Measurements from ENCODE around the gene RHBDL1. TPM values are rescaled to one million over a fixed set of nuclear protein-coding genes. Genes with fewer than 3 reads are reported as not detected.

The RHBDL1 gene
- total RNA-seq, 1 experiment from 2014 or later, result 1.4 TPM

Other genes with a start within 250 kb of the RHBDL1 start
- gene CAPN15, start 148.0 kb upstream of the RHBDL1 start, total RNA-seq (2022; extraction: Qiagen RNA extraction; ENCODE audit: low read depth), result 44.2 to 76.6 TPM (median 71.4 TPM) in 5 replicates
- gene PRR35, start 115.3 kb upstream of the RHBDL1 start, total RNA-seq (2022; extraction: Qiagen RNA extraction; ENCODE audit: low read depth), result 0.13 to 0.22 TPM (median 0.17 TPM) in 4 of 5 replicates, not detected in the other
- gene NHLRC4, start 108.7 kb upstream of the RHBDL1 start, total RNA-seq (2022; extraction: Qiagen RNA extraction; ENCODE audit: low read depth), result 0.15 to 0.51 TPM (median 0.29 TPM) in 5 replicates
- 33.1 to 39.4 TPM (median 38.6 TPM) in 5 replicates for gene PIGQ, start 105.7 kb upstream of the RHBDL1 start, total RNA-seq (2022; extraction: Qiagen RNA extraction; ENCODE audit: low read depth)
- gene RAB40C, start 85.6 kb upstream of the RHBDL1 start, total RNA-seq (2022; extraction: Qiagen RNA extraction; ENCODE audit: low read depth), result 12.8 to 19.7 TPM (median 16.9 TPM) in 5 replicates
- gene WFIKKN1, start 44.7 kb upstream of the RHBDL1 start, total RNA-seq (2022; extraction: Qiagen RNA extraction; ENCODE audit: low read depth), result 0.06 to 0.19 TPM (median 0.14 TPM) in 5 replicates
- gene METTL26, start 39.4 kb upstream of the RHBDL1 start, total RNA-seq (2022; extraction: Qiagen RNA extraction; ENCODE audit: low read depth), result 90.6 to 140 TPM (median 135 TPM) in 5 replicates
- gene MCRIP2, start 33.8 kb upstream of the RHBDL1 start, total RNA-seq (2022; extraction: Qiagen RNA extraction; ENCODE audit: low read depth), result 22.6 to 48.4 TPM (median 39.2 TPM) in 5 replicates
- 17.6 to 28.0 TPM (median 27.2 TPM) in 5 replicates for gene WDR90, start 26.3 kb upstream of the RHBDL1 start, total RNA-seq (2022; extraction: Qiagen RNA extraction; ENCODE audit: low read depth)
- gene RHOT2, start 7.5 kb upstream of the RHBDL1 start, total RNA-seq (2022; extraction: Qiagen RNA extraction; ENCODE audit: low read depth), result 64.2 to 101 TPM (median 94.6 TPM) in 5 replicates
- 86.9 to 131 TPM (median 117 TPM) in 5 replicates for gene STUB1, start 4.7 kb downstream of the RHBDL1 start, total RNA-seq (2022; extraction: Qiagen RNA extraction; ENCODE audit: low read depth)
- 63.9 to 81.6 TPM (median 78.7 TPM) in 5 replicates for gene JMJD8, start 8.7 kb downstream of the RHBDL1 start, total RNA-seq (2022; extraction: Qiagen RNA extraction; ENCODE audit: low read depth)
- gene WDR24, start 14.7 kb downstream of the RHBDL1 start, total RNA-seq (2022; extraction: Qiagen RNA extraction; ENCODE audit: low read depth), result 4.2 to 6.3 TPM (median 5.8 TPM) in 5 replicates
- gene FBXL16, start 30.1 kb downstream of the RHBDL1 start, total RNA-seq (2022; extraction: Qiagen RNA extraction; ENCODE audit: low read depth), result 5.4 to 11.7 TPM (median 7.4 TPM) in 5 replicates
- gene METRN, start 39.4 kb downstream of the RHBDL1 start, total RNA-seq (2022; extraction: Qiagen RNA extraction; ENCODE audit: low read depth), result 82.0 to 226 TPM (median 208 TPM) in 5 replicates
- gene ANTKMT, start 45.5 kb downstream of the RHBDL1 start, total RNA-seq (2022; extraction: Qiagen RNA extraction; ENCODE audit: low read depth), result 35.3 to 65.1 TPM (median 57.7 TPM) in 5 replicates
- gene CCDC78, start 50.8 kb downstream of the RHBDL1 start, total RNA-seq (2022; extraction: Qiagen RNA extraction; ENCODE audit: low read depth), result 4.2 to 7.7 TPM (median 5.6 TPM) in 5 replicates
- 15.2 to 20.6 TPM (median 18.0 TPM) in 5 replicates for gene HAGHL, start 51.4 kb downstream of the RHBDL1 start, total RNA-seq (2022; extraction: Qiagen RNA extraction; ENCODE audit: low read depth)
- gene CIAO3, start 65.3 kb downstream of the RHBDL1 start, total RNA-seq (2022; extraction: Qiagen RNA extraction; ENCODE audit: low read depth), result 20.2 to 27.9 TPM (median 25.3 TPM) in 5 replicates
- gene MSLN, start 85.1 kb downstream of the RHBDL1 start, total RNA-seq (2022; extraction: Qiagen RNA extraction; ENCODE audit: low read depth), result 2.1 to 4.3 TPM (median 3.2 TPM) in 5 replicates
- gene RPUSD1, start 112.7 kb downstream of the RHBDL1 start, total RNA-seq (2022; extraction: Qiagen RNA extraction; ENCODE audit: low read depth), result 38.8 to 57.7 TPM (median 50.0 TPM) in 5 replicates
- gene CHTF18, start 112.9 kb downstream of the RHBDL1 start, total RNA-seq (2022; extraction: Qiagen RNA extraction; ENCODE audit: low read depth), result 14.8 to 28.8 TPM (median 24.9 TPM) in 5 replicates
- gene GNG13, start 125.1 kb downstream of the RHBDL1 start, total RNA-seq (2022; extraction: Qiagen RNA extraction; ENCODE audit: low read depth), result not detected in 5 replicates

Data from A549 treated with GW870086 at 1 μM for 4 hours (cell line).